T-helper 1 cell treated with Interleukin-12 subunit alpha and Interleukin-12 subunit beta and Interleukin-4 antibody, amounts not matched to agents 30 μg/mL and 1 μg/mL, for 36 hours (primary cell): Measurements from ENCODE around the gene ADARB2.

Experiments used
- H3K27ac Mint-ChIP-seq: one replicate; pipeline ENCODE4 v1.8.0; 2021; ENCODE audit warnings: mild to moderate bottlenecking, mixed read lengths
- H3K27me3 Mint-ChIP-seq: one replicate; pipeline ENCODE4 v1.8.0; 2021; ENCODE audit warnings: low read depth, mixed read lengths
- H3K36me3 Mint-ChIP-seq: one replicate; pipeline ENCODE4 v1.8.0; 2021; ENCODE audit warnings: low read depth, mixed read lengths
- H3K4me1 Mint-ChIP-seq: one replicate; pipeline ENCODE4 v1.8.0; 2021; ENCODE audit warnings: low read depth, mixed read lengths
- H3K4me3 Mint-ChIP-seq: one replicate; pipeline ENCODE4 v1.8.0; 2021; ENCODE audit warnings: mild to moderate bottlenecking, moderate library complexity, mixed read lengths
- H3K9me3 Mint-ChIP-seq: one replicate; pipeline ENCODE4 v1.8.0; 2021; ENCODE audit warnings: mixed read lengths

ADARB2 gene

GRCh38 chr10:1152386-1153250 is 584.7 kb downstream of the ADARB2 start:
- no peak overlapping the region for H3K4me3 Mint-ChIP-seq
- H3K36me3 Mint-ChIP-seq, result no peaks in the 10 kb centered on the region
- H3K27me3 Mint-ChIP-seq, result peaks cover 6% of the 10 kb centered on the region
- no peak overlapping the region for H3K27ac Mint-ChIP-seq
- no peaks in the 10 kb centered on the region for H3K9me3 Mint-ChIP-seq
- H3K4me1 Mint-ChIP-seq, result no peaks in the 10 kb centered on the region

- Mint-ChIP-seq H3K9me3 (peaks cover 7% of the 10 kb centered on the region), H3K27me3 (peaks cover 8% of the 10 kb centered on the region), H3K36me3 (no peaks in the 10 kb centered on the region), H3K27ac (no peak overlapping the region), H3K4me1 (no peaks in the 10 kb centered on the region), H3K4me3 (no peak overlapping the region)
These were observed 586.0 kb downstream of the ADARB2 start for GRCh38 chr10:1151076-1152033.

- Mint-ChIP-seq H3K27ac (no peak overlapping the region), H3K27me3 (peaks cover 12% of the 10 kb centered on the region), H3K9me3 (peaks cover 13% of the 10 kb centered on the region), H3K4me3 (no peak overlapping the region), H3K4me1 (no peaks in the 10 kb centered on the region), H3K36me3 (no peaks in the 10 kb centered on the region)
These were observed 586.7 kb downstream of the ADARB2 start for GRCh38 chr10:1150638-1150955.

GRCh38 chr10:1149793-1150637 is 587.3 kb downstream of the ADARB2 start:
- H3K27ac Mint-ChIP-seq, result no peak overlapping the region

GRCh38 chr10:1148855-1149605 is 588.3 kb downstream of the ADARB2 start:
- peaks cover 13% of the 10 kb centered on the region for H3K9me3 Mint-ChIP-seq
- peaks cover 20% of the 10 kb centered on the region for H3K27me3 Mint-ChIP-seq
- H3K4me1 Mint-ChIP-seq, result no peaks in the 10 kb centered on the region
- no peak overlapping the region for H3K27ac Mint-ChIP-seq
- no peaks in the 10 kb centered on the region for H3K36me3 Mint-ChIP-seq
- no peak overlapping the region for H3K4me3 Mint-ChIP-seq

More at GRCh38 chr10:1149793-1150637, 587.3 kb downstream of the ADARB2 start:
- peaks cover 12% of the 10 kb centered on the region for H3K27me3 Mint-ChIP-seq
- no peaks in the 10 kb centered on the region for H3K4me1 Mint-ChIP-seq
- no peaks in the 10 kb centered on the region for H3K36me3 Mint-ChIP-seq
- H3K9me3 Mint-ChIP-seq, result peaks cover 13% of the 10 kb centered on the region
- H3K4me3 Mint-ChIP-seq, result no peak overlapping the region

GRCh38 chr10:1147810-1148209 is 589.5 kb downstream of the ADARB2 start:
- Mint-ChIP-seq H3K36me3 (no peaks in the 10 kb centered on the region), H3K9me3 (peaks cover 13% of the 10 kb centered on the region), H3K4me1 (no peaks in the 10 kb centered on the region), H3K27me3 (peaks cover 28% of the 10 kb centered on the region), H3K4me3 (no peak overlapping the region), H3K27ac (no peak overlapping the region)

- Mint-ChIP-seq H3K9me3 (peaks cover 25% of the 10 kb centered on the region), H3K27me3 (peaks cover 59% of the 10 kb centered on the region), H3K4me3 (no peak overlapping the region), H3K36me3 (peaks cover 3% of the 10 kb centered on the region), H3K27ac (no peak overlapping the region), H3K4me1 (no peaks in the 10 kb centered on the region)
These were observed 594.7 kb downstream of the ADARB2 start for GRCh38 chr10:1142596-1142995.

- Mint-ChIP-seq H3K4me3 (no peak overlapping the region), H3K4me1 (no peaks in the 10 kb centered on the region), H3K36me3 (peaks cover 3% of the 10 kb centered on the region), H3K9me3 (peaks cover 20% of the 10 kb centered on the region), H3K27ac (no peak overlapping the region), H3K27me3 (peaks cover 54% of the 10 kb centered on the region)
These were observed 595.6 kb downstream of the ADARB2 start for GRCh38 chr10:1141701-1142100.

GRCh38 chr10:1141261-1141660 is 596.1 kb downstream of the ADARB2 start:
- peaks cover 3% of the 10 kb centered on the region for H3K36me3 Mint-ChIP-seq
- no peaks in the 10 kb centered on the region for H3K4me1 Mint-ChIP-seq
- H3K9me3 Mint-ChIP-seq, result peaks cover 18% of the 10 kb centered on the region
- H3K27me3 Mint-ChIP-seq, result peaks cover 51% of the 10 kb centered on the region
- H3K4me3 Mint-ChIP-seq, result no peak overlapping the region
- H3K27ac Mint-ChIP-seq, result no peak overlapping the region

GRCh38 chr10:1138529-1138928 is 598.8 kb downstream of the ADARB2 start:
- Mint-ChIP-seq H3K9me3 (peaks cover 13% of the 10 kb centered on the region), H3K4me3 (no peak overlapping the region), H3K4me1 (peaks cover 2% of the 10 kb centered on the region), H3K27me3 (peaks cover 34% of the 10 kb centered on the region), H3K27ac (no peak overlapping the region), H3K36me3 (peaks cover 3% of the 10 kb centered on the region)

GRCh38 chr10:1137499-1138163 is 599.7 kb downstream of the ADARB2 start:
- Mint-ChIP-seq H3K27me3 (peaks cover 29% of the 10 kb centered on the region), H3K9me3 (peaks cover 13% of the 10 kb centered on the region), H3K36me3 (peaks cover 7% of the 10 kb centered on the region), H3K4me3 (no peak overlapping the region), H3K4me1 (peaks cover 7% of the 10 kb centered on the region), H3K27ac (no peak overlapping the region)

- no peak overlapping the region for H3K27ac Mint-ChIP-seq
- H3K27me3 Mint-ChIP-seq, result peaks cover 26% of the 10 kb centered on the region
- H3K36me3 Mint-ChIP-seq, result peaks cover 15% of the 10 kb centered on the region
- H3K9me3 Mint-ChIP-seq, result peaks cover 13% of the 10 kb centered on the region
- no peak overlapping the region for H3K4me3 Mint-ChIP-seq
- peaks cover 7% of the 10 kb centered on the region for H3K4me1 Mint-ChIP-seq
These were observed 601.1 kb downstream of the ADARB2 start for GRCh38 chr10:1136268-1136667.

- Mint-ChIP-seq H3K4me3 (no peak overlapping the region), H3K4me1 (peaks cover 7% of the 10 kb centered on the region)
These were observed 603.2 kb downstream of the ADARB2 start for GRCh38 chr10:1134156-1134555.

More at GRCh38 chr10:1134156-1134555, 603.2 kb downstream of the ADARB2 start:
- Mint-ChIP-seq H3K27me3 (peaks cover 11% of the 10 kb centered on the region), H3K27ac (no peak overlapping the region), H3K36me3 (peaks cover 31% of the 10 kb centered on the region), H3K9me3 (peaks cover 11% of the 10 kb centered on the region)
